NCI-H2227 treated with DMSO at 0.1 percent for 48 hours (cell line): Measurements from ENCODE around the gene CEP72.

Experiments used
- DNase-seq: peaks from one replicate; lab custom pipeline; 2025; lab: John Stamatoyannopoulos, UW

Gene CEP72

DNA sequence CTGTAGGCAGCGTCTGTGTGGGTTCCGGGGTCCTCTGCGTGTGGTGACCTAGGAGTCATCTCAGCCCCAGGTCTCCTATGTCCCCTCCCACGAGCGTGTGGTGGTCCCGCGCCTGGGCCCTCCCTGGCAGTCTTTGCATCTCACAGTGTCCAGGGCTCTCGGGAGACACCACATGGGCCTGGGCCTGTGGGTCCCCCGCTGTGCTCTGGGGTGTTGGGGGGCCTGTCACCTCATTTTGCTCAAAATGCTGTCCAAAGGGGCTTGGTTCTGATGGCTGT is 27.1 kb downstream of the CEP72 start:
- no peak for DNase-seq

DNA sequence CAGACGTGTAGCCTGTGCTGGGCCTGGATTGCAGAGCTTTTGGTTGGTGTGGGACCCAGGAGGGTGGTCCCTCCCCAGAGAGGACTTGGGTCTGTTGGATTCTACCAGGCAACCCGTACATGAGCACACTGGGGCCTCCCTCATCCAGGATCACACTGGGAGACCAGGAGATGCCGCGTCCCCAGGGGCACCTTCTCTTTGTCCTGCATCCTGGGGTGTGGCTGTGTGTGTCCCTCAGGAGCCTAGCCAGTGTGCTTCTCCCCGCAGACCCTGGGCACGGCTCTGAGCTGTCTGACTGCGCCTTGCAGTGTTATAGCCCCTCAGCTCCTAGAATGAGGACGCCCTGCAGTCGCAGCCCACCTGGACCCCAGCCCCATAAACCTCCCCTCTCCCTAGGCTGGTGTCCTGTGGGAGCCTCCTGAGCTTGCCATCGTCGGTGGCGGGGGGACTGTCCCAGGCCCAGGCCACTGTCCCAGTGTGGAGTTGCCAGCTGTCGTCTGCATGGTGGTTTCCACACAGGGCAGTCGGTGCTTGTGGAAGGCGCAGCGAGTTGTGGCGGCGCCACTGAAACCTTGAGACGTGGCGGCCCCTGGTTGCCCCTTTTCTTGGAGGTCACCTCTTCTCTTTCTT is 27.6 kb downstream of the CEP72 start:
- no peak for DNase-seq

DNA sequence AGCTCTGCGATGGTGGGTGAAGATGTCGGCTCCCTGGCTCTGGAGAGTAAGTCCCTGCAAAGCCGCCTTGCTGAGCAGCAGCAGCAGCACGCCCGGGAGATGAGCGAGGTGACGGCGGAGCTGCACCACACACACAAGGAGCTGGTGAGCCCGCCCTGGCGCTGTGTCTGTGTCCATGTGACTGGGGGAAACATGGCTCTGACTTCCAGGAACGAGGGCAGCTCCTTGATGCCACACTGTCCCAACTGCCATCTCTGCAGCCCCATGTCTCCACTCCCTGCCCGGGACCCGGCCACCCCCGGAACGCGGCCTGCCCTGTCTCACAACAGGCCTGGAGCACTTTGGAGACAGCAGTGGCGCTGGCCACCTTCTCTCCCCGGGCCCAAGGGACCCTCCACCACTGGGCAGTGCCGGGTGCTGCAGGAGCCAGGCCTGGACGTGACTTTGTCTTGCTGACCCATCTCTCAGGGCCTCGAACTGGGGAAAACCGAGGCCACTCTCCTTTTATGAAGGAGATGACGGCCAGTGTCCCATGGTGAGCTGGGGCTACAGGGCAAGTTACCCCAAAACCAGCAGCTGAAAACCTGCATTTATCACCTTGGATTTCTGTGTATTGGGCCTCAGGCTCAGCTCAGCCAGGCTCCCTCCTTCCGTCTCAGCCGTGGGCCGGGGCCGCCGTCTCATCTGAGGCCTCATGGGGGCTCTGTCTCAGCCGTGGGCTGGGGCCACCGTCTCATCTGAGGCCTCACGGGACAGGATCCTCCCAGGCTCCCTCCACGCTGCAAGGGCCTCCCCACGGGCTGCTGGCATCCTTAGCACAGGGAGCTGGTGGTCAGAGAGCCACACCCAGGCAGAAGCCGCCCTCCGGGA is 28.6 kb downstream of the CEP72 start:
- no peak for DNase-seq

DNA sequence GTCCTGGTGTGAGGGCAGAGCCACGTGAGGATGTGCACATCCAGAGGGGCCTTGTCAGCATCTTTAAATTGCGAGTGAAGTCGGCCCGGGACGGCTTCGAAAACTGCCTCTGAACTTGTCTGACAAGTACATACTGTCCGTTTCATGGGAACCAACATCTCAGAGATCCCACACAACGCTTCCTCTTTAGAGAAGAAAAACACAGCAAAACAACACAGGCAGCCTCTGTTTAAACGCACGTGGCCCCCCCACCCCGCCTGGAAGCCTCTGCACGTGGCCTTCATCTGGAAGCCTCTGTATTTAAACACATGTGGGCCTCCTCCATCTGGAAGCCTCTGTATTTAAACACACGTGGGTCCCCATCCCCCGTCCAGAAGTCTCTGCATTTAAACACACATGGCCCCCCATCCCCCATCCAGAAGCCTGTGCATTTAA is 29.2 kb downstream of the CEP72 start:
- DNase-seq, result no peak

DNA sequence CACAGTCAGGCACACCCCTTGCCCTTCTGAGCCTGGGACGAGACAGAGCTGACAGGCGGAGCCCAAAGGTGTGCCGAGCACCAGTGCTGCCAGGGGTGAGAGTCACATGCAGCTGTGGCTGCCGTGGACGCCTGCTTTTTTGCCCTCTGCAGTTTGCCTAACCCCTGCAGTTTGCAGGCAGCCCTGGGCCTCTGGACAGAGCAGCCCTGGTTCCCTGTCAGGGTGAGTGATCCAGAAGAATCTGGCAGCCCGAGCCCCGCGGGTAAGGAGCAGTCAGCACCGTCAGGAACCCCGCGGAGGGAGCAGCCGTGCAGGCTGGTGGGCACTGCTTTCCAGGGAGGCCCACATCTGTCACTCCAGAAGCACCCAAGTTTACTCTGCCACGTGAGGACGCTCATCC is 30.3 kb downstream of the CEP72 start:
- DNase-seq, result no peak

DNA sequence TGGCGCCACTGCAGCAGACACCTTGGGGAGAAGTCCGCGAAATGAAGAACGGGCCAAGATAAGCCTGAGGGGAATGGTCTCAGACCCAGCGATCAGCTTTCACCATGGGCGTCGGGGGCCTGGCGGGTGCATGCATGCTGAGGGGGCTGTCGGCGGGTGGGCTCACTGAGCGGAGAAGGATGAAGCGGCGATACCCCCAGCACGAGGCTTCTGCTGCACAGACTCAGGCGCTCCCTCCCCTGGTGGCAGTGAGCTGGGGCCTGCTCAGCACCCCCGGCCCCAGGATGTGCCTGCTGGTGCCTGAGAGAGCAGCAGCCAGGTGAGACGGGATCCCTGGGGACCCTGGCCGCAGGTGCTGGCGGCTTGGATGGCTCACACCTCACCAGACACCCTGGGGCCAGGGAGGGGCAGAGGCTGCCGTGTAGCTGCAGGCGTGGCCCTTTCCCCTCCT is 31.2 kb downstream of the CEP72 start:
- no peak for DNase-seq

DNA sequence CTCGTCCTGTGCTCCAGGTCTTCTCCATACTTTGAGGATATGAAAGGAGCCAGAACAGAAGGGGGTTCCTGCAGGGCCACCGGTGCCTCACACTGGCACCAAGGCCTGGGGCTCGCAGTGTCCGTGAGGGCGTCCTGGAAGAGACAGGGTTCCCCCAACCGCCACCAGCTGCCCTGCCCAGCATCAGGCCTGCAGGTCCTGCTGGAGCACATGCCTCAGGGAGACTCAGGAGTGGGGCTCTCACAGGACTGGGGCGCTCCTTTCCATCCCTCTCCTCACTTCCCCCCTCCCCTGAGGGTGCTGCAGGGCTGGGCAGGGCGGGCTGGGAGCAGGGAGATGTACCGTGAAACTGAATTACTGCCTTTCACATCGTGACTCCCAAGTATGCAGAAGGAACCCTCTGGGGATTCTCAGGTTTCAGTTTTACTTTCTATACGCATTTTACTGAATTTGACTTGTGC is 31.7 kb downstream of the CEP72 start:
- no peak for DNase-seq

DNA sequence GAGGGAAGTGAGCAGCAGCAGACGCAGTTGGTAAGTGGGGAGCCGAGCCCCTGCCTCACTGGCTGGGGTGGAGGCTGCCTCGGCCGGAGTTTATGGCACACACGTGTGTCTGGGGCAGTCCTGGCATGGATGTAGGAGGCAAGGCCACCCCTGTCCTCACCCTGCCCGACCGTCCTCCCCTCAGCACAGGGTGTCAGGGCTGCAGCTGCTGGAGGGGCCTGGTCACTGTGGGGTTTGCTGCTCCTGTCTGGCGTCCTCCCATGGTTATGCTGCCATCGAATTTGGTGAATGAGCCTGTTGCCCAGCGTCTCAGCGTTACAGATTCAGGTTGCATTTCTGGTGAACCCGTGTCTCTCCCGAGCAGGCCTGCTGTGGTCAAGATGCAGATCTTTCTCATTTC is 32.4 kb downstream of the CEP72 start:
- DNase-seq, result no peak

DNA sequence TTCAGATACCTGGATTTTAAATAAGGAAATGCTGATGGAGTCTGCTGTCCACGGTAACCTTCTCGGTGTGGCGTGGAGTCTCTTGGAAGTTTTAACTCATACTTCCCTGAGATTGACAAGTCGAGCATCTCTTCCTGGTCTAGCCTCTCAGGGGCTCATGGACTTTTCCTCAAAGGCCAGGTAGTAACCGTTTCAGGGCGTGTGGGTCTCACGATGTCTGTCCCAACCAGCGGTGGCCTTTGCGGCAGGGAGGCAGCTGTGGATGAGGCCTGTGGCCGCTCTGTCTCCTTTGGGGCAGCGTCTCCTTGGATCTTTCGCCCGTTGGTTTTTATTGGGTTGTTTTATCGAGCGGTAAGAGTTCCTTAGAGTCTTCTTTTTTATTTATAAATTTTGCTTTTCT is 32.8 kb downstream of the CEP72 start:
- no peak for DNase-seq

DNA sequence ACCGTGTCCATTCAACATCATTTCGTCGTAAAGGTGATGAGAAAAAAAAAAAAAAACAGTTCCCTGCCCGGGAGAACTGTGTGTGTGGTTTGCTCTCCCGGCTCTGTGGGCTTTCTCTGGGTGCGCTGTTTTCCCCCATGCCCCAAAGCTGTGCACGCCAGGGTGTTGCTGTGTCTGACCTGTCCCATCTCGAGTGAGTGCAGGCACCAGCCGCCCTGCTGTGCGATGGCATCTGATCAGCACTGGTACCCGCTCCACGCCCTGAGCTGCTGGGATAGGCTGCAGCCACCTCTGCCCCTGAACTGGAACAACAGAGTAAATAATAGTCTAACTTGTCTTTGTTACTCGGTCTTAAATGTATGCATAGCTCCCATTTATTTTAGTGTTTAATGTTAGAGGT is 33.3 kb downstream of the CEP72 start:
- DNase-seq, result no peak

DNA sequence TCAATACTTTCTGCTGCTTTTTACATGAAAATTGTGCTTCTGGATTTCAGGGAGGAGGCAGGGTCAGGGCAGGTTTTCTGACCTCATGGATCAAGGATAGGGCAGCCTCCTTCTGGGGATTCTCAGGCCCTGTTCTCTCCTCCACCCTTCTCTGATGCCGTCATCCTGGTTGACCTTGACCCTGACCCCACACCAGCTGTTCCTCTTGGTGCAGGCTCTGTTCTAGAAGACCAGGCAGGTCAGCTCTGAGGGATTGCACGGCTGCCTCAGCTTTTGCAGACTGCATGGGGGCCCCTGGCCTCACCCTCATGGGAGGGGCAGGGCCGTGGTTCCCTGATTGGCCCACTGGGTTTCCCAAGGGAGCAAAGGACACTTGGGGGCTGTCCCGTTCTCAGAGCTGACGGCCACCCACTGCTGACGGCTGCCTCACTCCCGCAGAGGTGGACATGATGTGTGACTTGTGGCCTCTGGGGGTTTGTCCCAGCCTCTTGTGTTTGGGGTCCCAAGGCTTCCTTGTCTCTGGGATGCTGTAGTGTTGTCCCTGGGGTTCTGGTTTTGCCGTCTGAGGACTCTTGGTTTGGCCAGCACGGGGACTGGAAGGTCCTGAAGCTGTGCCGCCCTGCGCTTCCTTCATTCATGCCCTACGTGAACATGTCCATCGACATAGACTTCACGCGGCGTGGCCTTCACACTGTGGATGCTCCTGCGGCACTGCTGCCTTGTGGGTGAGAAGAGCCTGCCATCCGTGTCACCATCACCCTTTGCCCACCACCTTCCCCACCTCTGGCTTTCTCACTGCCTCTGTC is 34.5 kb downstream of the CEP72 start:
- DNase-seq, result no peak

DNA sequence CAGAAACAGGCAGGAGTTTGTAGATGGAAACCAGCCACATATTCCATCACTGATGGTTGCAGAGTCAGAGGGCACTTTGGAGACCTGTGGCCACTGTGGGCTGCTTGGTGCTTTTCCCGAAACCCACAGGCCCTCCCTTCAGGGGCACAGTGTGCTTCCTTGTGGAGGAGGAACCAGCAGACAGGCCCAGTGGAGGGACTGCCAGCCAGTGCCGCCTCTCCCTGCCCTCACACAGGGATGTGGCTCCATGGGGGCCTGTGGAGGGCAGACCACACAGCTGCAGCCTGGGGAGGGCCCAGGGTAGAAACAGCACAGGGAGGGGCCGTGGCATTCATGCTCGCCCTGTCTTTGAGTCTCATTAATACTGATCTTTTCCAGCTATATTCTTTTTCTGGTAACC is 35.2 kb downstream of the CEP72 start:
- DNase-seq, result no peak

DNA sequence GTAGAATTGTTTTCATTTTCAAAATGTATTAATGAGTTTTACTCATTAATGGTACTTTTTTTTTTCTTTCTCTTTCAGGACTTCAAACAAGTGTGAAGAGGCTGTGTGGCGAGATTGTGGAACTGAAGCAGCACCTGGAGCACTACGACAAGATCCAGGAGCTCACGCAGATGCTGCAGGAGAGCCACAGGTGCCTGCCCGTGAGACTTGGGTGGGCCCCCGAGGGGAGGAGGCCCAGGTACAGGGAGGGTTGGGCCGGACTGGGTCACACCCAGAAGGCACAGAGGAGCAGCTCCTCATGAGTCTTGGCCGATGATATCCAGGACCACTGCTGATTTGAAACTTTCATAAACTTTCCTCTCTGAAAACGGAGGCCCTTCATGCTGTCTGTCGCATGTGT is 35.6 kb downstream of the CEP72 start:
- no peak for DNase-seq

DNA sequence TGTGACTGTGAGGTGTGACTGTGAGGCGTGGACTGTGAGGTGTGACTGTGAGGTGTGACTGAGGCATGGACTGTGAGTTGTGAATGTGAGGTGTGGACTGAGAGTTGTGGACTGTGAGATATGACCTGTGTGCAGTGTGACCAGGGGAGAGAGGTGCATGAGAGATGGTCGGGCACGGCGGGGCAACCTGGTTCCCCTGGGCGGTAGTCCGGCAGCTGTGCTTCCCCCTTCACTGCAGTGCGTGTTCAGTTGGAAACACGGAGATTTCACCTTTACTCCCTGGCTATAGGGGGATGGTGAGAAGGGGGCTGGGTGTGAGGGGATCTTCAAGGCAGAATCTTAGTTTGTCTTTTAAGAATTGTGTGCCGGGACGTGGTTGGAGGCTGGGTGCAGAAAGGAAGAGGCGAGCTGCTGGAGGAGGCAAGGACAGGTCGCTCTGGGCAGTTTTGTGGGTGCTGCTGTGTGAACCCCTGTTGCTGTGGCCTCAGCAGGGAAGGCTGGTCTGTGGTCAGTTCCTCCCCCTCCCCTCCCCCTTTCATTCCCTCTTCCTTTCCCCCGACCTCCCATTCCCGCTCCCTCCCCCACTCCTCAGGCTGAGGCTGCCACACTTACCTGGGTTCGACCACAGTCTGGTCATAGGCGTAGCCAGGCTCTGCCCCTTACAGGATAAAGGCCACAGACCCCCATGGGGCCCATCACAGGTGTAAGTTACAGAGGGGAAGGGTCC is 39.3 kb downstream of the CEP72 start:
- no peak for DNase-seq

DNA sequence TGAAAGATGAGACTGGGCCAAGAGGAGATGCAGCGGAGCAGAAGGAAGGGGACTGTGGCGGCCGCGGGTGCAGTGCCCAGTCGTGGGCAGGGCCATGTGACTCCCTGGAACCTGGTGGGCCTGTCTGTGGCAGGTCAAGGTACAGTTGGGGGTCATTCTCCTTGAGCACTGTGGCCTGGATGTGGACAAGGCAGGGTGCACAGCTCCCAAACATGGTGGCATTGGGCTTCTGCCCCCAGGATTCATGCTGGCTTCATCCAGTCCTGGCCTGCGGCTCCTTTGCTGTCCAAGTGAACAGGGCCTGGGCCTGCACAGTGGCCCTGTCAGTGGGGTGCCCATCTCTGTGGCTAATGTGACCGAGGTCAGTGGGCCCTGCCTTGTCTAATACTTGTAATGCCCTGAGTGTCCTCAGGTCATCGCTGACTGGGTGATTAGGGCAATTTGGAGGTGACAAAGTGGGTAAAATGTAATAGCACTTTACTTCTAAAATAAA is 39.9 kb downstream of the CEP72 start:
- no peak for DNase-seq

DNA sequence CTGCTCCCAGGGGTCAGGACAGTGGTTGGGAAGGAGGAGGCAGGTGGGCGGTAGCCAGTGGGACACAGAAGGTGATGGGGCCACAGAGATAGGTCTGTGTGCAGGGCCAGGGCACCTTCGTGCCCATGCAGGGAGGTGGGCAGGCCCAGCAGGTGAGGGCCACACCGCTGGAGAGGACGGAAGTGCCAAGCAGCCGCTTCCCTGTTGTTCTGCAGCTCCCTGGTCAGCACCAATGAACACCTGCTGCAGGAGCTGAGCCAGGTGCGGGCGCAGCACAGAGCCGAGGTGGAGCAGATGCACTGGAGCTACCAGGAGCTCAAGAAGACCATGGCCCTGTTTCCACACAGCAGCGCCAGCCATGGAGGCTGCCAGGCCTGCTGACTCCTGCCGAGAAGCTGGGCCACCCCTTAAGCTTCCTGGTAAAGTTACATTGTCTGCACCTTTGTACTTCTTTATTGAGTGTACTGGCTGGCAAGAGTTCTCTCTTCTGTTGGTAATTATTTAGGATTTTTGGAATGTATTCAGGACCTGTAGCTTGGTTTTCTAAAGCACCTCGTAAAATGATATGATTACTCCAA is 40.7 kb downstream of the CEP72 start:
- no peak for DNase-seq

DNA sequence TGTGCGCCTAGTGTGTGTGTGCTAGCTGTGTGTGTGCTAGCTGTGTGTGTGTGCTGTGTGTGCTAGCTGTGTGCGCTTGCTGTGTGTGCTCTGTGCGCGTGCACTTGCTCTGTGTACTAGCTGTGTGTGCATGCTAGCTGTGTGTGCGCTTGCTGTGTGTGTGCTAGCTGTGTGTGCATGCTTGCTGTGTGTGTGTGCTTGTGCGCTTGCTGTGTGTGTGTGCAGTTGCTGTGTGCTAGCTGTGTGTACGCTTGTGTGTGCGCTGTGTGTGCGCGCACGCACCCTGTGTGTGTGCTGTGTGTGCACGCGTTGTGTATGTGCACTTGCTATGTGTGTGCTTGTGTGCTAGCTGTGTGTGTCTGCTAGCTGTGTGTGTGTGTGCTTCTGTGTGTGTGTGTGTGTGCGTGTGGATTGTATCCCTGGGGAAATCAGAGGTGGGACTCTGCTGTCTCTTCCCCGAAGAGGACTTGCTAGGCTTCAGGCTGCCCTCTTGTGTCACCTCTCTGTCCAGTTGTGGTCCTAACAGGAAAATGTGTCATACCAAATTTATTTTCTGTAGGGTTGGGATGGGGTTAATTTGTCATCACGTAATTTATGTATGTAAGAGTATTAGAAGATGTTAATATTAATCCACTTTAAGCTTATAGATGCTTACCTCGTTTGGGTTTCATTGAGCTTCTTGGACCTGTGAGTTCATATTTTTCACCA is 42.1 kb downstream of the CEP72 start:
- DNase-seq, result no peak

DNA sequence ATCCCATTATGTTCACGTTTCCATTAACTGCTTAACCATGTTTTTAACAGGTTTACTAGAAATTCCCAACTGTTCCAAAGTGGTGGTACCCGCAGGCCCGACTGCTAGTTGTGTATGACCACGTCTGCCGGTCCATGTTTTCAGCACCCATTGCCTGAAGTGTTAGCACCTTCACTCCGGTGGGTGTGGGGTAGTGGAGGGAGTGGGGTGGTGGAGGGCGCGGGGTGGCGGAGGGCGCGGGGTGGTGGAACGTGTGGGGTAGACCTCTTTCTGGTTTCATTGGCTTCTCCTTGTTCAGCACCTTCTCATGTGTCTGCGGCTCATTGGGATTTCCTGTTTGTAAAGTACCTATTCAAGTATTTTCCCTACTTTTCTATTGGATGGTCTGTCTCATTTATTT is 43.3 kb downstream of the CEP72 start:
- DNase-seq, result no peak

DNA sequence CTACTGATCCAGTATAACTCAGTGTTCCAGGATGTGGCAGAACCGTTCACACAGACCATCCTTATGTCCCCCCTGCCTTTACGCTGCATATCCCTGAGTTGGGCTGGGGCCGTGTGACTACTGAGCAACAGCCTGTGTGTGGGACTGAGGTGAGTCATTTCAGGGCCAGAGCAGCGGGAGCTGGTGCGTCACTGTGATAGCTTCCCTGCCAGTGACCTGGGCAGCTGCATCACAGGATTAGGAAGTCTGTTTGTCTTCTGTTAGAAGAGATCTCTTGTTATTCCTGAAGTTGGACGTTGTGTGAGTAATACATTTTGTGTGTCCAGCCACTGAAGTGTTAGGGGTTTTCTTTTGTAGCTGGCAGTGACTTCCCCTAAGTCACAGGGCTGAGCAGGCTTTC is 45.4 kb downstream of the CEP72 start:
- DNase-seq, result no peak

DNA sequence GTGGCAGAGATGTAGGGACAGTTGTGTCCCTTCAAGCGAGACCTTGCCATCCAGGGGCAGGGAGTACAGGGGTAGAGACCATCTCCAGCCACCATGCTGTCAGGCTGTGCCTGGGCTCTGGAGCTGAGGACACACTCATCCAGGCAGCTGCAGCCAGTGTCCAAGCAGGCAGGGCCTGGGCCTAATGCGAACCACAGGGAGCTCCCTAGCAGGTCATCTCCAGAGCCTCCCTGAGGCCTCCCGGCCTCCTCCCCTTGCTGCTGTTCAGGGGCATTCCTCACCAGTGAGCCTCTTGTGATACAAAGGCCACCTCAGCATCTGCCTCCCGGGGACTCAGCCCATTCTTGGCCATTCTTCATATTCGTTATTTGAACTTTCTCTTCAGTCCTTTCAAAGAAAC is 46.0 kb downstream of the CEP72 start:
- DNase-seq, result no peak
